NCI-H2081 (cell line): ENCODE data around the gene SLC26A4.

Experiments
- DNase-seq, 2 experiments: peaks; one replicate each; lab custom pipeline; 2025; lab: John Stamatoyannopoulos, UW

SLC26A4 gene

DNA sequence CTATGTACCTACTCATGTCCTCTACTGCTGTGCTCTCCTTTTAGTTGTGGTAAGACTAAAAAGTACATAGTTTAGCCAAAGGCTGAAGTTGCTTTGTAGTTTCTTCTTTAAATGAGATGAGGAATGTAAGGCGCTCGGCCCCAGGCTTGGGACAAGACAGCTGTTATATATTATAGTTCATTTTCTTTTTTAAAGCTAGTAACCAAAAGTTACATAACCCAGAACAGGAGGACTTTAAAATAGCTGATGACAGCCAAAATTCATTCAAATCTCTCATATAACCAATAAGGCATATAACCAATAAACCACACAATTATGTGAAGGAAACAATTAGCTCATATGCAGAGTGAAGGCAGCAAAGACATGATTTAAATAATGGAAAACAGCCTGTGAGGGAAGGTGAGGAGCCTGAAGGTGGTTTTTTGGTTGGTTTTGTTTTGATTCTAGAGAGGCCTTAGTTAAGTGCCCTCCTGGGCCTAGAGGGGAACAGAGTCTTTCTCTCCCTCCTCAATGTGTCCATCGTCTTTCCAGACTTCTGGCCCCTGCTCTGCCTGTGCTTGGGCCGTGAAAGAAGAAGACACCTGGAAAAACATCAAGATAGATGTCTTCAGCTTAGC lies 35.8 kb downstream of the SLC26A4 start:
- DNase-seq = no peak

DNA sequence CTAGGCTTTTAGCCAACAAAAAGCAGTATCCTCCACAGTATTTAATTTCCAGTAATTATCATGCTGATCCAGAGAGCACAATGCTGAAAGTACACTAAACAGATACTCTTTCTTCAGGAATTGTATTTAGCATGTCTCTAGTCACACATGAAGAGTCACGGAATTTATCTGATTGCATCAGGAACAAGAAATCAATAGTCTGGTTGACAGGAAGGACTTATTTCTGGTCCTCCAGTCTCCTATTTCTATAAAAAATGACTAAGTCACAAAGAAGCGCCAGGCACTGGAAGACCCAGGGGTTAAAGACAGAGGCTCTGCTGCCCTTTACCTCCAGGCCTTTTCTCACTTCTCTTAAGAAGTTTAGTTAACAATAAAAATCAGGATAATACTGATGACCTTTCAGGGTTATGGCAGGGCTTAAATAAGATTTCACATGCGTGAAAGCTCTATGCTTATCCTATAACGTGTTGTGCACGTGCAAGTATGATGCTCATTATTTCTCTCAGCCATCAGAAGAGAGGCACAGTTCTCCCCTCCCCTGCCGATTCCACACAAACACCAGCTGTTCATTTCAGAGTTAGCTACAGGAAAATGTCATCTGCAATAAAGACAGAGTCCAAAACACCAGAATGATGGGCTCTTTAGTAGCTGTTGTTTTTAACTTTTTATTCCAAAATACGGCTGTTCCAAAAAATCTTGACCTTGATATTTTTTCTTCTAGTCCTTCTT lies 36.9 kb downstream of the SLC26A4 start:
- no peak for DNase-seq

DNA sequence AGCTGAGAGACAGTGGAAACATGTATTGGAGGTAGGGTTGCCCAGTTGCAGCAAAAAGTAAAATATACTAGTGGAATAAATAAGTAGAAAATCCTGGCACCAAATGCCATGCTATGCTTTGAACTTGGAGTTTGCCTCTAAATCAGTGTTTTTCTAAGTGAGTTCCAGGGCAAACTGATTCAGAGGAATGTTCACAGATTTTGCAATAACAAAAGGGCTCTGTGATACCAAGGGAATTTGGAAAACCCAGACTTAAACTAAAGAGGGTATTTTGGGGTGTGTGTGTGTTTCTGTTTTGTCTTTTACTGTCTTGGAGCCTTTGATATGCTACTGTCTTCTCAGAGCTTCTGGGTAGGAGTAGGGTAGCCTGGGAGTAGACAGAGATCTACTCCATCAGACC lies 39.9 kb downstream of the SLC26A4 start:
- no peak for DNase-seq

DNA sequence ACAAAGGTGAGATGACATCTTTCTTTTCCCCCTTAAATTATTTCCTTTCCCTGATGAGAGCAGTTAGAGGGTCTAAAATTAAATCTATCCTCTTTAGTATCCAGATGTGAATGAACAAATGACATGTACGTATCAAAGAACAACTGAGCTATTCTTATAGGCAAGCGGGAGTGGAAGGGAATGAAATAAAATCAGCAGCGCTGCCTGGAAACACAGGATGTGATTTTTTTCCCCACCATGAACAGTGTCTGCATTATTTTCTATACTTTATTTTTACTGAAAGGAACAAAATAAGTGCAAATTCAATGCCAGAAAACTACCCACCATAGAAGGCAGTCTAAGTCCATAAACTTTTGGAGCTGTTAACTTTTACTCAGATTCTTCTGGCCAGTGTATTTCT lies 40.6 kb downstream of the SLC26A4 start:
- no peak for DNase-seq

DNA sequence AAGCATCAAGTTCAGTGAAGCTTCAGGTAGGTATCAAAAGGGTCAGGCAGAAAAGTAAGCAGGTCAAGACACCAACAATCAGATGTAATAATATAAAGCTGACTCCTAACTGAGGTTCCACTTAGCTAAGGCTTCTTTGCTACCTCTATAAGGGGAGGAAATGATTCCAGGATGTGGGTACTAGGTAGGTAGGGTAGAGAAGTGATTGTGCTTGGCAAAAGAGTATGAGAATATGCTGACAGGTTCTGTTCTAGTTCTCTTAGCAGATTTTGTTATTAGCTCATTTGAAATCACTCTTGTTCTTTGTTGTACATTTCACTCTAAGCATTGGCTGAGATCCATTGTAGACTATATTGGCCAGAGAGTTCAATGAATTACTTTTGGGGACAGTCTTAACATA lies 42.6 kb downstream of the SLC26A4 start:
- DNase-seq = no peak

DNA sequence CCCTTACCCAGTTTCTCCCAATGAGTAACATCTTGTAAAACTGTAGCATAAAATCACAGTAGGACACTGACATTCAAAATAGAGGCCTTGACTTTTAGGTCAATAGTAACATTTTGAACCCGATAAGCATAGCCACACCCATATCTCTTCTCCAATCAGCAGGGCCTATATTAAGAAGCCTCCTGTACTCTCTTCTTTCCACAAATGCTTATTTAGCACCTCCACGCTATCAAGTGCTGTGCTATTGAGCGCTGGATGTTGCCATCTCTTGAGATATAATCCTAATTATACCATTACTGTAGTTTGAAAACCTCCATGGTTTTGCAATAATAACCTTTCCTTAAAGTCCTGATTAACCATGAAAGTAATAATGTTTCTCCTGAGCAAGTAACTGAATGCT lies 43.2 kb downstream of the SLC26A4 start:
- no peak for DNase-seq

DNA sequence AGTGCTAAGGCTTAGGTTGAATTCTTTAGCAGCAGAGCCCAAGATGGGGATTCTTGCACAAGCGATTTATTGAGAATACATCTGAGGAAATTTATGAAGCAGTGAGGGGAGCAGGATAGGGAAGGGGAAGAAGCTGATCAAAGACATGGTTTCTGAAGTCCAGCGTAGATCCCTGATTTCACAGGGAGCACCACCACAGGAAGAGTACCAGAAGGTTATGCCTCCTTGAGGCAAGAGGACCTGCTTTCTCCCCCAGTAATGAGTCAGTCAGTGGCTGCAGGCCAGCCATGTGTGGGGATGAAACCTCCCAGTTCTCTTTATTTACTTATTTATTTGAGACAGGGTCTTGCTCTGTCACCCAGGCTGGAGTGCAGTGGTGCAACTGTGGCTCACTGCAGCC lies 48.3 kb downstream of the SLC26A4 start:
- DNase-seq = no peak

DNA sequence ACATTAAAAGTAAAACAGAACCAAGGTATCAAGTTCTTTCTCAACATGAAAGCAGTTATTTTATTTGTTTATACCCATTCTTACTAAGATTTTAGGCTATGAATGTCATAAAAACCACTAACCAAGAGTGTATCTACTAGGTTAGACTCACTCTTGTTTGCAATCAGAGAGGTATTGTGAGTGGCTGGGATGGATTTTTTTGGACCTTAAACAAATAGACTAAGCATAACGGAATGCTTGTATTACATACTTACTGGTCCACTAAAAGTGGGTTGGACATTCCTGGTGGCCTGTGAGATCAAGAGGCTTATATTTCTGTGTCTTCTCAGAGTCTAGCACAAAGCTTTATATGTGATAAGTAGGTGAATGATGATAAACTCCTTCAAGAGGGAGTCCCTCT lies 50.7 kb downstream of the SLC26A4 start:
- no peak for DNase-seq

DNA sequence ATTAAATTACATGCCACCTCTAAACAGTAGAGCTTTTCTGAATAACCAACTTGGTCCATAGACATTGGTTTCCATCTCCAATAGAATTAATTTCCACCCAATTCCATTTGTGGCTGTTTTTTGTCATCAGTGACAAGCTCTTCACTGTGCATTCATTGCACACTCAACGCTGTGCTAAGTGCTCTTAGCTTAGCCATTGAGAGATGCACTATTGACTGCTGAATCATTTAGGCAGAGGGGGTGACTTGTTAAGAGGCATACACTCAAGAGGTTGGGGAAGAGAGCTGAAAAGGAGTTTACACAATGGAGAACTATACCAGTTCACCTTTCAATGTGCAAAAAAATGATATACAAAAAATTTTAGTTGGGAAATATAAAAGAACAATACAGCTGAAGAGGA lies 51.4 kb downstream of the SLC26A4 start:
- no peak for DNase-seq

DNA sequence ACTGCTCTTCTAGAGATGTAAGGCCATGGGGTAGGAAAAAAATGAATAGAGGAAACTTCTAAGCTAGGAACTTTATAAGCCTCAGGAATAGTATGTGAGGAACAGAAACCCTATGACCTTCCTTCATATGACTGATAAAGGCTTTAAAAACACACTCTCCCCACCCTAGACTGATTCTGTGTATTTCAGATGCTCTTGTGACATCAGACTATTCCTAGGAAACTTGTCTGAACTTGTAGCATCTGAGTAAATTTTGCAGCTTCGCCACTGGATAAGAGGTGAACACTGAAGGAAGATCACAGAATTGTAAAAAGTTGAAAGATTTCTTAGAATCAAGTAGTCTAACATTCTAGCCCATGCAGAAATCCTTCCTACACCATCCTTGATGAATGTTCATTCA lies 52.3 kb downstream of the SLC26A4 start:
- DNase-seq = no peak

DNA sequence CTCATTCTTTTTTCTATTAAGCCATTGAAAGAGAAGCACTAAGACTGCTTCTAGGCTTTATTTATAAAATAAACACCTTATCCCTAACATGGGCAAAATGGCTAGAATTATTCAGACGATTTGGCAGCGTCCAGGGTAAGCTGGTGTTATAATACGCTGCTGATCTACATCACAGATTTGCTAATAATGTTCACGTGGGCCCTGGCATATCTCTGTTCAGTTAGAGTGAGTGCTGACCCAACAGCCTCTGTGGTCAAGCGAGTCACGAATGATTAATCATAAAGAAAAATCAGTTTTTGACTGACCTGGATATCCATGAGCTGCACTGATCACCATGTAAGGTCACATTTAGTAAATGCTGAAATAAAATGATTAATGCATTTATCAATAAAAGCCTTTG lies 54.9 kb downstream of the SLC26A4 start:
- no peak for DNase-seq

DNA sequence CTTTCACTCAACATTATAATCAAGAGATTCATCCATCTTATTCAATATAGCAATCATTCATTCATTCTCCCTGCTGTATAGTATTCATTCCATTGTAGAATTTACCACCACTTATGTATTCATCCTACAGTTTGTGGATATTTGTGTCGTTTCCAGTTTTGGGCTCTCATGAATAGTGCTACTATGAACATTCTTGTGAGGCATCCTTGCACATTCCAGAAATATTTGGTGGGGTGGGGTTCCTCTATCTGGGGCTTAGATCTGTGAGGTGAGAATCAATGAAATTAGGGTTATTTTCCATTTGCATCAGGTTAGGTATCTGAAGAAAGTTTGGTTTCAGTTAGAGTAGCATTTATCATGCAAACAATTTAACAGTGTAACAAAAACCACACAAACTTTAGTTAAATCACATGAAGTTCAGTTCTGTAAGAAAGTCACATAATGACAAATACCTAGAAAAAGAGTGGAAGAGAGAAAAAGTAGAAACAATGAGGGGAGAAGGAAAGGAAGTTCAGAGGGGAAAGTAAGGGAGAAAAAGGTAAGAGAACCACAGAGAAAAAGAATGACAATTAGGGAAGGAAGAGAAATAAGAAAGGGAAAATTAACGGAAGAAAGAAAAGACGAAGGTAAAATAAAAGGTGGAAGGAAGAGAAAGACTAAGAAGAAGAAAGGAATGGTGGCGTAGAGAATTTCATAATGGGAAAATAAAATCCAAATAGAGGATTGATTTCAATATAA lies 58.0 kb downstream of the SLC26A4 start:
- DNase-seq = no peak

DNA sequence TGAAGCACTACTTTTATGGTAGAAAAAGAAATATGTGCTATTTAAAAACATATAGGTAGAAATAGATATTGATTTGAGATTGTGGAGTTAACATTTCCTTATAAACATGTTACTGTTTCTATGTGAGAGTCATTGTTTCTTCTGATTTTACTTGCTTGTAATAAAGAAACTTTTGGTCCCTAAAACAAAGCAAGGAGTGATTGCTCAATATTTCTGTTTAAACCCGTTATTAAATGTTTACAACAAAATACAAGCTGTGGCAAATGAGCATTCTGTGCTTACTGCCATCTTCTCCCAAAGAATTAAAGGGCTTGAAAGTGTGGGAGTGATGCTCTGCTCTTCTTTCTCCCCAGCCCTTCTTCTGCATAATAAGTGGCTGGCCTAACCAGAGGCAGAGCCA lies 60.7 kb downstream of the SLC26A4 start:
- no peak for DNase-seq

DNA sequence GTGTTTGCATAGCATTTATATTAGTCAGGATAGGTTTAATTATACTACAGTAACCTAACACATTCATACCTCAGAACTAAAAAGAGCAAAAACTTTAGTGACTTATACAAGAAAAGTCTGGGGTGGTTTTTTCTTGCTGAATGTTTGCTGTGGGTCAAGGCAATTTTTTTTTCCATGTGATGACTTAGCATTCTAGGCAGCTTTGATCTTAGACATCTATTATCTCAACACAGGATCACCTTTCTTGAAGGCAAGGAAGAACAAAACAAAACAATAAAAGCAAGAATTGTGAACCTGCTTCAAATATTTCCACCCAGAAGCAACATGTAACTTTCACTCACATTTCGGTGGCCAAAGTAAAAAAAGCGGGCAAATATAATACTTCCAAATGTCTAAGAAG lies 62.6 kb downstream of the SLC26A4 start:
- DNase-seq = no peak

DNA sequence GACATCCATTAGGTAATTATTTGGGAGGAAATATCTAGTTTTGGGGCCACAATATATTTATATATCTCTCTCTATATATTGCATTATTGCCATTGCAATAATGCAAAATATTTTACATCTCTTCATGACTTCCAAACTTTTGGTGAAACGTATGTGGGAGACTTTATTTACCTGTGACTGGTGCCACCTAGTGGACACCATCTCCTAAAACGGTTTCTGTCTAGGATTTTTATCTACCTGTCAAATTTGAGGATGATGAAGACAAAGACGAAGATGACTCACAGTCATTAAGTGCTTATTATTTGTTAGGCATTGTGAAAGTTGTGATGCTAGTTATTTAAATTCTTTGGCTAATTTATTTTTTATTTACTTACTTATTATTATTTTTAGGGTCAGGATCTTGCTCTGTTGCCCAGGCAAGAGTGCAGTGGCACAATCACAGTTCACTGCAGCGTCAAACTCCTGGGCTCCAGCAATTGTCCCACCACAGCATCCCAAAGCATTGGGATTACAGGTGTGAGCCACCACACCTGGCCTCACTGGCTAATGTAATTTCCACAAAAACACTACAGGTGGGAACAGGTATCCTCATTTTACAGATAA lies 64.6 kb downstream of the SLC26A4 start:
- DNase-seq = peak; percentile 64 to 71

DNA sequence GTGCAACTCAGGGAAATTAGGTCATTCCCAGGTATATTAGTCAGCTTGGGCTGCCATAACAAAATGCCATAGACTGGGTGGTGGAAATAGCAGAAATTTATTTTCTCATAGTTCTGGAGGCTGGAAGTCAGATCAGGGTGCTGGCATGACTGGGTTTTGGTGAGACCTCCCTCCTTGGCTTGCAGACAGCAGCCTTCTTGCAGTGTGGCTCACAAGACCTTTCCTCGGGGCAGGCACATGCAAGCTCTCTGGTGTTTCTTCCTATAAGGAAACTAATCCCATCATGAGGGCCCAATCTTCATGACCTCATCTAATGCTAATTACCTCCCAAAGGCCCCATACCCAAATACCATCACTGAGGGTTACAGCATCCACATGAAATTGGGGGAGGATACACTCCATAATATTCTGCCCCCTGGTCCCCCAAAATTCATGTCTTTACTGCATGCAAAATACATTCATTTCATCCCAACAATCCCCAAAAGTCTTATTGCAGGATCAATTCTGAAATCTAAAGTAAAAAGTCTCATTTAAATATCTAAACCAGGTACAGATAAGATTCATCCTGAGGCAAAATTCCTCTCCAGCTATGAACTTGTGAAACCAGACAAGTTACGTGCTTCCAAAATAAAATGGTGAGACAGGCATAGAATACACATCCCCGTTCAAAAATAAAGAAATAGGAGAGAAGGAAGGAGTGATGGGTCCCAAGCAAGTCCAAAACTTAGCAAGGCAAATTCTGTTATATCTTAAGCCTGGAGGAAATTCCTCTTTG lies 65.9 kb downstream of the SLC26A4 start:
- no peak for DNase-seq

DNA sequence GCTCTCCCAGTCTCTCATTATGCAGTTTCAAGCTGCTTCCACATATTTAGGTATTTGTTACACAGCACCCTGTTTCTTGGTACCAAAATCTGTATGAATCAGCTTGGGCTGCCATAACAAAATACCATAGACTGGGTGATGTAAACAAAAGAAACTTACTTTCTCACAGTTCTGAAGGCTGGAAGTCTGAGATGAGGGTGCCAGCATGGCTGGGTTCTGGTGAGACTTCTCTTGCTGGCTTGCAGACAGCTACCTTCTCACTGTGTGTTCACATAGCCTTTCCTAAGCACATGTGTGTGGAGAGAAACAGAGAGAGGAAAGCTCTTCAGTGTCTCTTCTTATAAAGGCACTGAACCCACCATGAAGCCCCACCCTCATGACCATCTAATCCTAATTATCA lies 67.6 kb downstream of the SLC26A4 start:
- no peak for DNase-seq

DNA sequence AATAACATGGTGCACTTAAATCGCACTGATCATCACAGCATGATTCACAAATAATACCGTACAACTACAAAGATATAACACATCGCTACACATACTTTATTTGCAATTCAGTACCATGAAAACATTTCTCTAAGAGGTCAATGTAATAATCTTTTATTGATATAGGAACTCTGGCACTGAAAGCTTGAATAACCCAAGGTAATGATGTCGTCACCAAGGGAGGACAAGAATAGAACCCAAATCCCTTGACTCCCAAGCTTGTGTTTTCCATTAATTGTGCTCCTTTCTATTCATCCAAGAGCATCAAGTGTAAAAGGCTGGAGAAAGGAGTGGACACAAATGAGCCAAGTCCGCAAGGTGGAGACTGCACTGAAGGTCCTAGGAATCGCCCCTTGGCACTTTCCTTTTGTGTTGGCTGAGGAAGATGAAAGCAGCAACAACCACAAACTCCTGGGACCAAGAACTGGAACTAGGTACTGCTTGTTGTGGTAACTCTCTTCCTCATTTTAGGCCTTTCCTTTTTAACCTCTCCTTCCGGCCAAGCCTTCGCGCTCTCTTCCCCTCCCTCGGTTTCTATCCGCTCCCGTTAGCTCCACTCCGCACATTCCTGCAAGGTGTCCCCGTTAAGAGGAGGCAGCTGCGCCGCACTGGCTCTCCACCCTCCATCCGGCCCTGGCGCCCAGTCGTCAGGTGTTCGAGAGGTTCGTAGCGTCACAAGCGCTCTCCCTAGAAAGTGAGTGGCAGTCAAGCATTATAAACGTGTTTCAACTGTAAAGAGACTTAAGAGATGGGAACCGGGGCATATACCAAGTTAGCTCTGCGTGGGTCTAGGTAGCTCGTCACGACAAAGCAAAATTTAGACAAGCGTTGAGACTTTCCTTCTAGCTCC lies 82.3 kb downstream of the SLC26A4 start:
- peak; percentile 82 to 90 for DNase-seq

DNA sequence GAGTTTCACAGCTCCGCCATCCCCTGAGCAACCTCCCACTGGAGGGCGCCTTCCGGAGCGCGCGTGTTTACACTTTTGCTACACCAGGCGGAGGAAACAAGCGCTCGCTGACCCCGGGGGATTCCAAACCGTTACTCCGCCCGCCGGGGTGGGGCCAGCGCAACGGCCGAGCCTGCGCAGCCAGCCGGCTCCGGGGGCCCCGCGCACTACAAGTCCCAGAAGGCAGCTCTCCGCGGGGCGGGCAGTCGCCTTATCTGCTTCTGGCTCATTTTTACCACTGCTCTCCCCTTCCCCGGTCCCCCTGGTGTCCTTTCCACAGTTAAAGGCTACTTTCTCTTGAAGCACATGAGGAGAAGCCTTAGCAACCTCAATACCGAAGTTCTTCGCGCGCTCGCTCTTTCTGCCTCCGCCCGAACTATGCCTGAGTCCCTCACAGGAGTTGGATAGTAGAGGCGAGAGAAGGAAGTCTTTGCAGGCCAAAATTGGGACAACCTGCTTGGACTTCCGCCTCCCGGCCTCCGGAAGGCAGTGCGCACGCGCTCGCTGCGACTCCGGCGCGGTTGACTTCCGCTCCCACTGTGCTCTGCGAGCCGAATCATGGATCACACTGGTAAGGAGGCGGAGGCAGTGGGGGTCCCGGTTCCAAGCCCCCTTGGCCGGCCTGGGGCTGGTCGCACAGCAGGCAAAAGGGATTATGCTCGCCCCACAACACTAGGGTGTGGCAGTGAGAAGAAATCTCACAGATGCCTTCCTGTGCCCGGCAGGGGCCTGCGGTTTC lies 83.1 kb downstream of the SLC26A4 start, which contains the start of gene CBLL1:
Gene CBLL1, plus strand, starts transcription at position 576 of the 778 bp plus-strand sequence. Its CDS starts 22 bp downstream, at position 598.
- DNase-seq = peak; percentile 96 to 98

DNA sequence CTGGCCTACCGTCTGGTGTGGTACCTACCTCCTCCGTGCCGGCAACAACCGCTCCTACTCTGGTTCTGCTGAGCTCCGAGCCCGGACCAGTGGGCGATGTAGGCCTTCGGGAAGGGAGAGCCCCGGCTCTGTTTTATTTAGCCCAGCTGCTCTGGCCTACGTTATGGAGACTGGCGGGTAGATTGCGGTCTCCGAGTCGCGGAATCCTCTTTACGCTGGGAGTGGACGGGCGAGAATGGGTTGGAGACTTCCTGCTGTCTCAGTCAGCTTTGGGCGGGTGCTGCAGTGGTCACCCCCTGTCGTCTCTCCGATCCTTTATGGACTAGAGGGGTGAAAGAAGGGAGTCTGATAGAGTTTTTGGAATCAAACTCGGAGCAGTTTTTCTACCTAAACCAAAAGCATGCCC lies 83.7 kb downstream of the SLC26A4 start:
- DNase-seq = peak in 1 of 2 experiments; percentile 66
